Measurements from ENCODE around the gene TBC1D5. TPM values are rescaled to one million over a fixed set of nuclear protein-coding genes. Genes with fewer than 3 reads are reported as not detected.

The TBC1D5 gene
- total and polyA plus RNA-seq, 2 donors (not counting 1 experiment from before 2014, with no cell fraction given), result 22.6 to 111 TPM

- no peaks in the 10 kb centered on the region for H3K9me3 Mint-ChIP-seq (ENCODE audit: insufficient read depth)
- no peaks in the 10 kb centered on the region for H4K20me1 ChIP-seq (ENCODE audit: control insufficient read depth, insufficient read depth, low read length, poor library complexity, severe bottlenecking)
- H3K36me3 ChIP-seq (replicated peaks in 1 of 2; ENCODE audit: control extremely low read depth in 1 of 2, control insufficient read depth in 1 of 2, extremely low read depth in 1 of 2, insufficient read depth in 2 of 2, low read length in 1 of 2), result peaks cover 2 to 11% of the 10 kb centered on the region in 2 experiments
- no peaks in the 10 kb centered on the region for H3K27me3 ChIP-seq (replicated peaks in 1 of 4; ENCODE audit: control extremely low read depth in 1 of 4, control insufficient read depth in 3 of 4, insufficient read depth in 4 of 4, low read length in 3 of 4)
- H3K79me2 ChIP-seq (ENCODE audit: control insufficient read depth, insufficient read depth, low read length), result no peaks in the 10 kb centered on the region
- intact Hi-C loops (cut with micrococcal nuclease), result no loop called here
- POLR2A ChIA-PET, result no interaction called here
- H2AFZ ChIP-seq (ENCODE audit: insufficient read depth, low read depth, low read length, poor library complexity, severe bottlenecking), result no peak overlapping the region
- no peaks in the 10 kb centered on the region for H3K9me3 ChIP-seq (ENCODE audit: control extremely low read depth in 1 of 3, control insufficient read depth in 2 of 3, insufficient read depth in 1 of 3, low read length in 2 of 3)
- no peak overlapping the region for H3K4me2 ChIP-seq (replicated peaks; ENCODE audit: low read depth, low read length, poor library complexity, severe bottlenecking)
- no peak overlapping the region for H3K4me3 ChIP-seq (ENCODE audit: control extremely low read depth in 1 of 5, extremely low read depth in 1 of 5, insufficient read depth in 1 of 5, low read depth in 2 of 5, low read length in 4 of 5)
- H3K27me3 Mint-ChIP-seq, result no peaks in the 10 kb centered on the region
- no peak overlapping the region for H3K27ac Mint-ChIP-seq
- DNase-seq (no peak), ATAC-seq (ENCODE audit: low read depth) (no peak)
- no peak overlapping the region for H3K9ac ChIP-seq (ENCODE audit: low read length)
- TF ChIP-seq CTCF (IDR thresholded peaks at IDR 0.05) (no peak), EZH2 (IDR thresholded peaks at IDR 0.05; ENCODE audit: borderline replicate concordance, insufficient read depth, low read depth, low read length, poor library complexity, severe bottlenecking) (no peak)
- no peak overlapping the region for H3K4me3 Mint-ChIP-seq
- CTCF ChIA-PET, result no interaction called here
- H3K27ac ChIP-seq (ENCODE audit: low read length in 2 of 2), result no peak overlapping the region
- H3K4me1 Mint-ChIP-seq, result peaks cover 16% of the 10 kb centered on the region
- H3K4me1 ChIP-seq (ENCODE audit: control insufficient read depth in 2 of 2, insufficient read depth in 2 of 2, low read length in 2 of 2), result peaks cover 7 to 13% of the 10 kb centered on the region in 2 donors
Measured at GRCh38 chr3:17320266-17320665, 422.2 kb downstream of the TBC1D5 start.

DNA sequence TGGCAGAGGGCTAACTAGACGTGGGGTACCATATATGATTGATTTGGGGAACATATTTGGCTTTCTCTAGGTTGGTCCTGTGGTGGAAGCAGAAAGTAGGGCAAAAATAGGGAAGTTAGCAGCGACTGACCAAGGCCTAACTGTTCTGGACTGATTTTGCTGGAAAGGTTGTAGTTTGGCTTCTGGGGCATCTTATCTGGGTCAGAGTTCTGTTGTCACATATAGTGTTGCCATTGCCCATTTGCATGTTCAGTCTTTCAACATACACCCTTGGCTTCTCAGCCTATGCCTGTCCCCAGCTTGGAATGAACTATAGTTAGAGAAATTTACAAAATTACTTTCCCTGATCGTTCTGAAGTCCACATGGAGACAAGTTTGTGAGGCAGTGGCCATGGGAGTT is 426.5 kb downstream of the TBC1D5 start:
- POLR2A ChIA-PET, result no interaction called here
- CTCF ChIA-PET, result no interaction called here
- no peak overlapping the region for H3K4me2 ChIP-seq (replicated peaks; ENCODE audit: low read depth, low read length, poor library complexity, severe bottlenecking)
- no peaks in the 10 kb centered on the region for H3K9me3 Mint-ChIP-seq (ENCODE audit: insufficient read depth)
- no peak overlapping the region for H3K27ac ChIP-seq (ENCODE audit: low read length in 2 of 2)
- 79% methylated on average over 2 of the region's 3 CpGs for WGBS (ENCODE audit: insufficient coverage)
- no peak for ATAC-seq (ENCODE audit: low read depth)
- H3K4me1 ChIP-seq (ENCODE audit: control insufficient read depth in 2 of 2, insufficient read depth in 2 of 2, low read length in 2 of 2), result no peaks in the 10 kb centered on the region
- no peak overlapping the region for H2AFZ ChIP-seq (ENCODE audit: insufficient read depth, low read depth, low read length, poor library complexity, severe bottlenecking)
- no peak overlapping the region for H3K27ac Mint-ChIP-seq
- no peak overlapping the region for H3K4me3 ChIP-seq (ENCODE audit: control extremely low read depth in 1 of 5, extremely low read depth in 1 of 5, insufficient read depth in 1 of 5, low read depth in 2 of 5, low read length in 4 of 5)
- H4K20me1 ChIP-seq (ENCODE audit: control insufficient read depth, insufficient read depth, low read length, poor library complexity, severe bottlenecking), result no peaks in the 10 kb centered on the region
- TF ChIP-seq EZH2 (IDR thresholded peaks at IDR 0.05; ENCODE audit: borderline replicate concordance, insufficient read depth, low read depth, low read length, poor library complexity, severe bottlenecking) (no peak), CTCF (IDR thresholded peaks at IDR 0.05) (no peak)
- H3K27me3 Mint-ChIP-seq, result no peaks in the 10 kb centered on the region
- no peak for DNase-seq
- H3K36me3 ChIP-seq (replicated peaks in 1 of 2; ENCODE audit: control extremely low read depth in 1 of 2, control insufficient read depth in 1 of 2, extremely low read depth in 1 of 2, insufficient read depth in 2 of 2, low read length in 1 of 2), result peaks cover 2 to 14% of the 10 kb centered on the region in 2 experiments
- H3K79me2 ChIP-seq (ENCODE audit: control insufficient read depth, insufficient read depth, low read length), result no peaks in the 10 kb centered on the region
- H3K4me1 Mint-ChIP-seq, result no peaks in the 10 kb centered on the region
- H3K4me3 Mint-ChIP-seq, result no peak overlapping the region
- intact Hi-C loops (cut with micrococcal nuclease), result no loop called here
- no peaks in the 10 kb centered on the region for H3K27me3 ChIP-seq (replicated peaks in 1 of 4; ENCODE audit: control extremely low read depth in 1 of 4, control insufficient read depth in 3 of 4, insufficient read depth in 4 of 4, low read length in 3 of 4)
- H3K9me3 ChIP-seq (ENCODE audit: control extremely low read depth in 1 of 3, control insufficient read depth in 2 of 3, insufficient read depth in 1 of 3, low read length in 2 of 3), result no peaks in the 10 kb centered on the region
- no peak overlapping the region for H3K9ac ChIP-seq (ENCODE audit: low read length)

Data from B cell (primary cell).